Neural cell (in vitro differentiated cells): Measurements from ENCODE around the gene ZNF175.

Experiments used
- CTCF ChIP-seq: fragments of 450-650 bp; IDR thresholded peaks from 2 replicates; pipeline ENCODE4 v1.5.1; 2014; ENCODE audit warnings: antibody characterized with exemption, mild to moderate bottlenecking, moderate library complexity; ENCODE audit not compliant: poor library complexity, severe bottlenecking
- EP300 ChIP-seq: fragments of 450-650 bp; conservative IDR thresholded peaks from 2 replicates; pipeline ENCODE4 v1.6.1; 2014; ENCODE audit warnings: antibody characterized with exemption, mild to moderate bottlenecking, moderate library complexity; ENCODE audit not compliant: poor library complexity, severe bottlenecking
- EZH2 ChIP-seq: fragments of 200-600, 300-800 bp; shearing (Covaris generic), sonication (generic); IDR thresholded peaks from 2 replicates; pipeline ENCODE4 v1.6.1; 2014; ENCODE audit warnings: antibody characterized with exemption, low read length, borderline replicate concordance, mild to moderate bottlenecking; ENCODE audit not compliant: insufficient read depth, poor library complexity, severe bottlenecking
- POLR2AphosphoS5 ChIP-seq: IDR thresholded peaks from 2 replicates; pipeline ENCODE4 v1.6.1; 2012
- RAD21 ChIP-seq: fragments of 450-650 bp; conservative IDR thresholded peaks from 2 replicates; pipeline ENCODE4 v1.6.1; 2014; ENCODE audit warnings: antibody characterized with exemption, mild to moderate bottlenecking, moderate library complexity
- REST ChIP-seq: IDR thresholded peaks from 2 replicates; pipeline ENCODE4 v1.6.1; 2012; ENCODE audit warnings: borderline replicate concordance

- no peak for TF ChIP-seq CTCF
- no peak for TF ChIP-seq EZH2
- TF ChIP-seq REST, result no peak
- no peak for TF ChIP-seq POLR2AphosphoS5
- TF ChIP-seq EP300, result no peak
- no peak for TF ChIP-seq RAD21
These were observed 57.3 kb downstream of the ZNF175 start for GRCh38 chr19:51628153-51628939.
